HG02588 (cell line): ENCODE results near the gene PKD2L2.
A peak's percentile ranks its signal among the peaks of the same experiment; 100 is the strongest.
"Not testable (repeated sequence)": the region's sequence is repeated elsewhere in the genome, so short reads cannot be mapped to it uniquely, and the experiment has no call there.

Experiments
- ATAC-seq: cut with Tn5 transposase; IDR thresholded peaks from one replicate; pipeline ENCODE4 v1.9.1; 2021; ENCODE audit warnings: mild to moderate bottlenecking, moderate library complexity; ENCODE audit not compliant: unreplicated experiment

Gene PKD2L2

DNA sequence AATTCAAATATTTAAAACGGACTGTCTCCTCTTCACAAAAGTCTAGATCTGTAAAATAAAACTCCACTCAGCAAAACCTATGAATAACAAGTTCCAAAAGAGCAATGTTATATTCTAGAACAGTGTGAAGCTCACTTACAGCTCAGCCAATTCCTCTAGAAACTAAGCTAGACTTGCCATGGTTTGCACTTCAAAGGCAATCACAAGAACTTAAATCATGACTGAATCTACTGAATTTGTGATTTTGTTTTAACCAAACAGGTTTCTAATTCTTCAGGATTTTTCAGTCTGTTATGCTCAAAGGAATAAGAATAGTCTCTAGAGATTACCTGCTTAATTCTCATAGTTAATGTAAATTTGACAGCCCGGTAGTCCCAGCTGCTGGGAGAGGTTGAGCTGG lies 1.4 kb upstream of the PKD2L2 start:
- ATAC-seq = no peak

DNA sequence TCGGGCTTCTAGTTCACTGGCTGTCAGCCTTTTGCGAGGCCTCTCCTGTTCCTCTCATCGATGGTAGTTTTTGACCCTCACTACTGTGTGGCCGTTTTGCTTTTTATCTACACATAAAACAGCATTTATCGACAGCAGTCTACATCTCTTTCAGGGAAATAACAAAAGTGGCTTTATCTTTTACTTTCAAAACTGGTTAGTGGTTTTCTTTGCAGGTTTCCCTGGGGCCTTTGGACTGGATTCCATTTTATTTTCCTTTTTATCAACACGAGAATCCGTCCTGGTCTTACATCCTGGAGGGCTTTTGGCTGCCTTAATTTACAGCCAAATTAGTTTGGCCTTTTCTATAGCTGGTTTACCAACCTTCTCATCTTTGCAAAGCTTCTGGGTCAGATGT lies 793 bp upstream of the PKD2L2 start:
- ATAC-seq = no peak

DNA sequence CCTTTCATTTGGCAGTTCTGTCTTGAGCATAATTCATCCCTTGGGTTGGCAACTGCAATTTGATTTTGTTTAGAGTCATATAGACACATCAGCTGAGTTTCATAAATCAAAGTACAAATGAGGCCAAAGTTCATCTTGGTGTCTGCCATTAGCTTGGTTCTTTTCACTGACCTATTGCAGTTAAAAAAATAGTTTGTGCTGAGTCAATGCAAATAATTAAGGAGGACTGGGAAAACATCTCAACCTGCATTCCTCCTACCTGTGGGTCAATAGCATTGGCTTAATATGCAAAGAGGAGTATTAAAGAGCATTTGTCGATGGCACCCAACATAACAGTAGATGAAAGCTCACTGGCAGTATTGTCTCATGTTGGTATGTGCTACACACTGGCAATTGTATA lies 1.6 kb downstream of the PKD2L2 start:
- ATAC-seq = no peak

DNA sequence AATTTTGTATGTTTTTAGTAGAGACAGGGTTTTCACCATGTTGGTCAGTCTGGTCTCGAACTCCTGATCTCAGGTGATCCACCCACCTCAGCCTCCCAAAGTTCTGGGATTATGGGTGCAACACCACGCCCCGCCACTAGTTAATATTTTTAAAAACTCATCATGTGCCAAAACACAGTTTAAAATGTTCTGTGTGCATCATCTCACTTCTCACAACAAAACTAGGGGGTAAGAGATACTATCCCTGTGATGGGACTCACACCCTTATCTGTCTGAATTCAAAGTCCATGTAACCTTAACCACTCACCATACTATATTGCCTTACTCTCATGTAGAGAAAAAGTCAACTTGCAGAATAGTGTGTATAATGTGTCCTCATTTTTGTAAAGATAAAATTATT lies 2.6 kb downstream of the PKD2L2 start:
- ATAC-seq = no peak

GRCh38 chr5:137894586-137894985 lies 5.3 kb downstream of the PKD2L2 start:
- no peak for ATAC-seq

DNA sequence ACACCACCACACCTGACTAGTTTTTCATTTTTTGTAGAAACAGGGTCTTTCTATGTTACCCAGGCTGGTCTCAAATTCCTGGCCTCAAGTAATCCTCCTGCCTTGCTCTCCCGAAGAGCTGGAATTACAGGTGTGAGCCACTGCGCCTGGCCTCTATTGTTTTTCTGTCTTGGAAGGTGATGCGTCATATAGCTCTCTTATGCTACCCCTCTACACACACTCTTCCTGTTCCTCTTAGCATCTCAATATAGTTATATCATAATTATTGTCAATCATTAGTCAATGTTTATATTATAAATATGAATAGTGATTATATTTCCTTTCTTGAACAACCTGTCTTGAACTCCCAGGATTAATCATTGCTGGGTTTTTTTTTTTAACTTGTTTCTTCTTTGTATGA lies 7.3 kb downstream of the PKD2L2 start:
- no peak for ATAC-seq

DNA sequence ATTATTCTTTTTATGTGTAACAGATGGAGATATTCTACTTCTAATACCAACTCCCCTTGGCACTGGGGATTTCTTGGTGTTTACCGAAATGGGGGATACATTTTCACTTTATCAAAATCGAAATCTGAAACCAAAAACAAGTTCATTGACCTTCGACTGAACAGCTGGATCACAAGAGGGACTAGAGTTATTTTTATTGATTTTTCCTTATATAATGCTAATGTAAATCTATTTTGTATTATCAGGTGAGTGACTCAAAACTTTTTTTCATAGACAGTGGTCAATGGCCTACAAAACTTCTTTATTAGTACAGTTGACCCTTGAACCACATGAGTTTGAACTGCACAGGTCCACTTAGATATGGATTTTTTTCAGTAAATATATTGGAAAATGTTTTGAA lies 10.2 kb downstream of the PKD2L2 start:
- ATAC-seq = no peak

GRCh38 chr5:137901011-137901817 lies 12.0 kb downstream of the PKD2L2 start:
- no peak for ATAC-seq

DNA sequence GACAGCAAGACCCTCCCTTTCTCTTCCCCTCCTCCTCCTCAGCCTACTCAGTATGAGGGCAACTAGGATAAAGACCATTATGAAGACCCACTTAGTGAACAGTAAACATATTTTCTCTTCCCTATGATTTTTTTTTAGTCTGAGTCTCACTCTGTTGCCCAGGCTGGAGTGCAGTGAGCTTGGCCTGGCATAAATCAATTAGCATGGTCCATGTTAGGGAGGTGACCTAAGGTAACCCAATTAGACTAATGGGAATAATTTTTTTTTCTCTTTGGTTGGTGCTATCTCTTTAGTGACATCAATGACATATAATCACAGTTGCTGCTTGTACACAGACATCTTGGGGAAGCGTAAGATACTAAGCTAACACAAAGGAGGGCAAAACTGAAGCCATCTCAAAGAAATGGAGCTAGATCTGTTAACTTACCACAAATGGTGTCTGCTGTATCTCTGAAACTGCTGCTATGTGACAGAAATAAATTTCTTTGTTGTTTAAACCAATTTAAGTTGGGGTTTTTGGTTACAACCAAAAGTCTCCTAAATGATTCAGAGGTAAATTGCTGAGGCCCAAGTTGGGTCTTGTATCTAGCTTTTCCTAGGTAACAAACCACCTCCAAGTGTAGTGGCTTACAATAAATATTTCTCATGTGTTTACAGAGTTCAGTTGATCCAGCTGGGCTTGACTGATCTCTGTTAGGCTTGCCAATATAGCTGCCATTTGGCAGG lies 13.3 kb downstream of the PKD2L2 start:
- no peak for ATAC-seq

DNA sequence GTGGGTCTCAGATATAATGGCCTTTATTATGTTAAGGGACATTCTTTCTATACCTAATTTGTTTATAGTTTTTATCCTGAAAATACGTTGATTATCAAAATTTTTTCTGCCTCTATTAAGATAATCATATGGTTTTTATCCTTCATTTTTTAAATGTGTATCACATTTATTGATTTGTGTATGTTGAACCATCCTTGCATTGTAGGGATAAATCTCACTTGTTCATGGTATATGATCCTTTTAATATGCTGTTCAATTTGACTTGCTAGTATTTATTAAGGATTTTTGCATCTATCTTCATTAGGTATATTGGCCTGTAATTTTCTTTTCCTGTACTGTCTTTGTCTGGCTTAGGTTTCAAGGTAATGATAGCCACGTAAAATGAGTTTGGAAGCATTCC lies 25.5 kb downstream of the PKD2L2 start:
- no peak for ATAC-seq

DNA sequence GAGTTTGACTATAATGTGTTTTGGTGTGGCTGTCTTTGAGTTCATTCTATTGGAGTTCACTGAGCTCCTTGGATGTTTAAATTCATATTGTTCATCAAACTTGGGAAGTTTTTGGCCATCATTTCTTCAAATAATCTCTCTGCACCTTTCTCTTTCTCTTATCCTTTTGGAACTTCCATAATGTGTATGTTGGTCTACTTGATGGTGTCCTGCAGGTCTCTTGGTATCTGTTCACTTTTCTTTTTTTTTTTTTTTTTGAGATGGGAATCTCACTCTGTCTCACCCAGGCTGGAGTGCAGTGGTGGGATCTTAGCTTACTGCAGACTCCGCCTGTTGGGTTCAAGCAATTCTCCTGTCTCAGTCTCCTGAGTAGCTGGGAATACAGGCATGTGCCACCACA lies 27.7 kb downstream of the PKD2L2 start:
- no peak for ATAC-seq

DNA sequence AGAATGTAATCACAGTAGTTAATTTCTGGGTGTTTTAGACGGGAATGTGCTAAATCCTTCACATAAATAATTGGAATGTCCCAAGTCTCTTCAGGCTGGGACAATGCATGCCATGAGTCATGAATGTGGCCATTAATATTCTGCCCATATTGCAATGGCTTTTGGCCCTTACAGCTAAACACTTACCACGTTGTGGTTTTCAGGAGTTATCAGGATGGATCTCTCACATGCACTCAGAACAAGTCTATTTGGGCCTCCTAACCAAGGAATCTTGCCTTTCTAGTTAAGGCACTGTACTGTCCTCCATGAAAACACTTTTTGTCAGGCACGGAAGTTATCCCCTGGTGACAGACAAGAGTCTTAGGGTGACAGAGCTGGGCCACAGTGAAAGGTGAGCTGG lies 32.7 kb downstream of the PKD2L2 start:
- ATAC-seq = no peak

DNA sequence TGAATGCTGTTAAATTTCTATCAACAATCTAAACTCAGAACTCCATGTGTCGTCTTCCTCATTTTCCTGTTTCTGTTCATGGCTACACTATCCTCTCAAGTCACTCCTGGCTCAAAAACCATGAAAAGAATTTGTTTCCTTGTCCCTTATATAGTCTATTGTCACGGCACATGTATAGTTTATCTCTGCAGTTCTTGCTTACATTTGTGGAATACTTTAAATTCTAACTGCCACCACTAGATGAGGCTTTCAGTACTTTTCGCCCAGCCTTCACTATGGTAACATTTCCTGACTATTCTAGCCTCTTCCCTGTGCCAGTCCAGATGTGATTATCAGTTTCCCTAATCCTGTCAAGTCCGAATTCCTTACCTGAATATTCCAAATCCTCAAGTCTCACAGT lies 34.6 kb downstream of the PKD2L2 start:
- no peak for ATAC-seq

DNA sequence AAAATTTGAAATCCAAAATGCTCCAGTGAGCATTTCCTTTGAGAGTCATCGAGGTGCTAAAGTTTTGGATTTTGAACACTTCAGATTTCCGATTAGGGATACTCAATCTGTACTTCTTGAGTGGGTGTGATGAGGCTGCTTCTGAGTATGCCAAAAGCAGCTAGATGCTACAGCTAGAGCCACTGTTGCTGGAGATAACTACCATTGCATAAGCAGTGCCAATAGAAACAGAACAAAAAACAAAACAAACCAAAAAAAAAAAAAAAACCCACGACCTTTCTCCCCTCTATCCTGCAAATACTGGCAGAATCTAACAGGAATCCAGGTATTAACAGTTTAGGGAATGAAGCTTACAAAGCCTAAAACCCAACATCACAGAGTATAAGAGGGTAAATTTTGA lies 43.5 kb downstream of the PKD2L2 start:
- no peak for ATAC-seq

GRCh38 chr5:137933491-137933911 lies 44.2 kb downstream of the PKD2L2 start:
- ATAC-seq = no peak

GRCh38 chr5:137935190-137935589 lies 45.9 kb downstream of the PKD2L2 start:
- peak; percentile 65 for ATAC-seq

GRCh38 chr5:137935694-137936093 lies 46.4 kb downstream of the PKD2L2 start:
- ATAC-seq = no peak

GRCh38 chr5:137937994-137938750 lies 48.9 kb downstream of the PKD2L2 start:
- no peak for ATAC-seq

GRCh38 chr5:137938751-137939143 lies 49.5 kb downstream of the PKD2L2 start:
- peak; percentile 34 for ATAC-seq

DNA sequence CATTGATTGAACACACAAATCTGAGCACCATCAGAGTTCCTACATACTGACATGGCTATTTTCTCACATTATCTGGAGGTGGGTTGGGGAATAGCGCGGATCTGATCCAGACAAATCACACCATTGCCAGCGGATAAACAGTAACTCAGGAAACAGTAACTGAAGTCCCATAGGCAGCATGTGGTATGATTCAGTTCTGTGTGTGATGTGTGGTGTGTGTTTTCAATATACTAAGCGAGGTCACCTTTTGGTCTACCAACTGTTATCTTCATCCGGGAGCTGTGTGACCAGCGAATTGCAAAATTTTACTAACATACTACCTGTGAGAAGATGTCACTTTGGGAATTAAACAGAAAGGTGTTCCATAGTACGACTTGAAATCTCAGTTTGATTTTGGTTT lies 50.1 kb downstream of the PKD2L2 start:
- ATAC-seq = no peak

- not testable (repeated sequence) for ATAC-seq
These were observed 55.0 kb downstream of the PKD2L2 start for GRCh38 chr5:137944280-137944679.

- no peak for ATAC-seq
These were observed 56.6 kb downstream of the PKD2L2 start for GRCh38 chr5:137945825-137946224.
